Measurements from ENCODE around the gene SLC15A1. TPM values are rescaled to one million over a fixed set of nuclear protein-coding genes. Genes with fewer than 3 reads are reported as not detected.

SLC15A1 gene
- total RNA-seq, 1 experiment from 2014 or later, result 2.6 TPM

- Histone ChIP-seq H3K4me2 (ENCODE audit: low read length) (no peak overlapping the region), H3K36me3 (ENCODE audit: control insufficient read depth in 1 of 2, insufficient read depth in 2 of 2, low read length in 2 of 2) (no peaks in the 10 kb centered on the region), H3K9me3 (ENCODE audit: control insufficient read depth in 1 of 2, insufficient read depth in 1 of 2, low read depth in 1 of 2, low read length in 2 of 2) (no peaks in the 10 kb centered on the region), H4K20me1 (ENCODE audit: insufficient read depth) (no peaks in the 10 kb centered on the region), H3K9me2 (ENCODE audit: insufficient read depth) (no peaks in the 10 kb centered on the region), H3K27ac (ENCODE audit: low read depth, low read length) (no peak overlapping the region), H3K4me1 (ENCODE audit: control insufficient read depth in 1 of 2, insufficient read depth in 2 of 2, low read length in 2 of 2) (peaks cover 0 to 9% of the 10 kb centered on the region in 2 experiments; a peak in 1 of 4 replicates), H3K79me2 (ENCODE audit: insufficient read depth, low read length) (no peaks in the 10 kb centered on the region), H3K9ac (ENCODE audit: low read length) (no peak overlapping the region), H3K27me3 (ENCODE audit: insufficient read depth, low read length) (no peaks in the 10 kb centered on the region), H2AFZ (ENCODE audit: low read depth, low read length, poor library complexity, severe bottlenecking) (no peak overlapping the region), H3K4me3 (replicated peaks in 1 of 2; ENCODE audit: low read depth in 1 of 2, low read length in 2 of 2) (no peak overlapping the region)
- no peak for TF ChIP-seq ZNF274 (IDR thresholded peaks at IDR 0.05; ENCODE audit: low read depth, low read length)
- TF ChIP-seq EZH2 (IDR thresholded peaks at IDR 0.05), result no peak
- TF ChIP-seq, protein P1, sequence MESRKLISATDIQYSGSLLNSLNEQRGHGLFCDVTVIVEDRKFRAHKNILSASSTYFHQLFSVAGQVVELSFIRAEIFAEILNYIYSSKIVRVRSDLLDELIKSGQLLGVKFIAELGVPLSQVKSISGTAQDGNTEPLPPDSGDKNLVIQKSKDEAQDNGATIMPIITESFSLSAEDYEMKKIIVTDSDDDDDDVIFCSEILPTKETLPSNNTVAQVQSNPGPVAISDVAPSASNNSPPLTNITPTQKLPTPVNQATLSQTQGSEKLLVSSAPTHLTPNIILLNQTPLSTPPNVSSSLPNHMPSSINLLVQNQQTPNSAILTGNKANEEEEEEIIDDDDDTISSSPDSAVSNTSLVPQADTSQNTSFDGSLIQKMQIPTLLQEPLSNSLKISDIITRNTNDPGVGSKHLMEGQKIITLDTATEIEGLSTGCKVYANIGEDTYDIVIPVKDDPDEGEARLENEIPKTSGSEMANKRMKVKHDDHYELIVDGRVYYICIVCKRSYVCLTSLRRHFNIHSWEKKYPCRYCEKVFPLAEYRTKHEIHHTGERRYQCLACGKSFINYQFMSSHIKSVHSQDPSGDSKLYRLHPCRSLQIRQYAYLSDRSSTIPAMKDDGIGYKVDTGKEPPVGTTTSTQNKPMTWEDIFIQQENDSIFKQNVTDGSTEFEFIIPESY (IDR thresholded peaks at IDR 0.05; ENCODE audit: extremely low read depth, insufficient replicate concordance, low read length), result no peak
- no peak for TF ChIP-seq ATF3 (IDR thresholded peaks at IDR 0.05)
- no peak for TF ChIP-seq CTCF (IDR thresholded peaks at IDR 0.05 in 2 of 3, conservative IDR thresholded peaks at IDR 0.05 in 1 of 3; ENCODE audit: borderline replicate concordance in 1 of 3, insufficient read depth in 1 of 3, low read depth in 2 of 3, low read length in 2 of 3)
- no peak for TF ChIP-seq CEBPB (IDR thresholded peaks at IDR 0.05; ENCODE audit: low read depth)
- TF ChIP-seq REST (IDR thresholded peaks at IDR 0.05; ENCODE audit: low read depth), result no peak
- no peak for TF ChIP-seq CBX3 (IDR thresholded peaks at IDR 0.05; ENCODE audit: low read depth)
- no peak for TF ChIP-seq POLR2AphosphoS5 (IDR thresholded peaks at IDR 0.05; ENCODE audit: low read depth, low read length)
- TF ChIP-seq JUND (IDR thresholded peaks at IDR 0.05), result no peak
- no peak for TF ChIP-seq ZFX (IDR thresholded peaks at IDR 0.05)
- no peak for TF ChIP-seq RAD21 (IDR thresholded peaks at IDR 0.05; ENCODE audit: low read depth)
- TF ChIP-seq EZH2phosphoT487 (IDR thresholded peaks at IDR 0.05; ENCODE audit: borderline replicate concordance), result no peak
- ChIA-PET POLR2A (no interaction called here), CTCF (no interaction called here), RAD21 (ENCODE audit: low non-redundant PET in 1 of 2, low total read pairs in 2 of 2, uncharacterized antibody in 2 of 2, unreplicated experiment in 2 of 2) (no interaction called here)
- no peak for ATAC-seq
- no peak for DNase-seq (ENCODE audit: low read depth, low spot score)
- intact Hi-C loops (cut with micrococcal nuclease), result no loop called here
- no TSS peak for BruUV-seq (replicated peaks)
These were observed 32.8 kb downstream of the SLC15A1 start for GRCh38 chr13:98719527-98720250.

All from HCT116 (cell line).